ENCODE measurements around the gene MFSD6L. TPM values are rescaled to one million over a fixed set of nuclear protein-coding genes. Genes with fewer than 3 reads are reported as not detected.

MFSD6L gene
- total and polyA plus RNA-seq, 7 donors: not detected

GRCh38 chr17:8801135-8801840, 2.1 kb upstream of the MFSD6L start:
- intact Hi-C loops (cut with DNase I): no loop called here
- H3K4me3 ChIP-seq: no peak overlapping the region
- 82 to 88% (median 85%) methylated on average over 6 of the region's 6 CpGs for WGBS, 3 donors
- H3K27ac ChIP-seq: no peak overlapping the region
- H3K9me3 ChIP-seq: no peaks in the 10 kb centered on the region
- ATAC-seq (no peak), DNase-seq (no peak)
- H3K36me3 ChIP-seq (ENCODE audit: insufficient read depth in 1 of 2, low read depth in 1 of 2): no peaks in the 10 kb centered on the region
- TF ChIP-seq, protein P1, sequence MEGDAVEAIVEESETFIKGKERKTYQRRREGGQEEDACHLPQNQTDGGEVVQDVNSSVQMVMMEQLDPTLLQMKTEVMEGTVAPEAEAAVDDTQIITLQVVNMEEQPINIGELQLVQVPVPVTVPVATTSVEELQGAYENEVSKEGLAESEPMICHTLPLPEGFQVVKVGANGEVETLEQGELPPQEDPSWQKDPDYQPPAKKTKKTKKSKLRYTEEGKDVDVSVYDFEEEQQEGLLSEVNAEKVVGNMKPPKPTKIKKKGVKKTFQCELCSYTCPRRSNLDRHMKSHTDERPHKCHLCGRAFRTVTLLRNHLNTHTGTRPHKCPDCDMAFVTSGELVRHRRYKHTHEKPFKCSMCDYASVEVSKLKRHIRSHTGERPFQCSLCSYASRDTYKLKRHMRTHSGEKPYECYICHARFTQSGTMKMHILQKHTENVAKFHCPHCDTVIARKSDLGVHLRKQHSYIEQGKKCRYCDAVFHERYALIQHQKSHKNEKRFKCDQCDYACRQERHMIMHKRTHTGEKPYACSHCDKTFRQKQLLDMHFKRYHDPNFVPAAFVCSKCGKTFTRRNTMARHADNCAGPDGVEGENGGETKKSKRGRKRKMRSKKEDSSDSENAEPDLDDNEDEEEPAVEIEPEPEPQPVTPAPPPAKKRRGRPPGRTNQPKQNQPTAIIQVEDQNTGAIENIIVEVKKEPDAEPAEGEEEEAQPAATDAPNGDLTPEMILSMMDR (IDR thresholded peaks at IDR 0.05): no peak
- H3K4me1 ChIP-seq: no peaks in the 10 kb centered on the region
- peaks cover 0 to 27% (median 3%) of the 10 kb centered on the region in 3 donors for H3K27me3 ChIP-seq (ENCODE audit: insufficient read depth in 3 of 3, low read length in 2 of 3)

DNA sequence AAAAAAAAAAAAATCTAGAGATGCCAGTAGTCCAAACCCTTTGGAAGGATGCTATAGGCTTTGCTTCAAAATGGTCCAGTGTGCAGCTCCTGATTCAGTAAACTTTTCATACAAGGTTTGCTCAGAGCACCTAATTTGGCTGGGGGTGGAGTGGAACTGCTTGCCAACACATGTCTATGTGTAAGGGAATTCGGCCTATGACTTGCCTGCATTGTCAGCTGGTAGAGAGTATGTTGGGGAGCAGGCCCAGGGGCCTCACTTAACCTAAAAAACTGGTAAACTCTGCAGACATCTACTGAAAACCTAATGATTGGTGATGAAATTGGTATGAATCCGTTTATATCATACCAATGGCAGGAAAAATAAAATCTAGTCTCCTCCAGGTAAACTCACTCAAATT, 1.5 kb upstream of the MFSD6L start:
- ATAC-seq (no peak), DNase-seq (no peak)
- no peaks in the 10 kb centered on the region for H3K36me3 ChIP-seq (ENCODE audit: insufficient read depth in 1 of 2, low read depth in 1 of 2)
- TF ChIP-seq, protein P1 (IDR thresholded peaks at IDR 0.05): no peak
- H3K4me1 ChIP-seq: no peaks in the 10 kb centered on the region
- H3K9me3 ChIP-seq: no peaks in the 10 kb centered on the region
- 58 to 84% (median 79%) methylated on average over 2 of the region's 2 CpGs for WGBS, 3 donors
- intact Hi-C loops (cut with DNase I): no loop called here
- peaks cover 0 to 27% (median 3%) of the 10 kb centered on the region in 3 donors for H3K27me3 ChIP-seq (ENCODE audit: insufficient read depth in 3 of 3, low read length in 2 of 3)
- H3K27ac ChIP-seq: no peak overlapping the region
- no peak overlapping the region for H3K4me3 ChIP-seq

DNA sequence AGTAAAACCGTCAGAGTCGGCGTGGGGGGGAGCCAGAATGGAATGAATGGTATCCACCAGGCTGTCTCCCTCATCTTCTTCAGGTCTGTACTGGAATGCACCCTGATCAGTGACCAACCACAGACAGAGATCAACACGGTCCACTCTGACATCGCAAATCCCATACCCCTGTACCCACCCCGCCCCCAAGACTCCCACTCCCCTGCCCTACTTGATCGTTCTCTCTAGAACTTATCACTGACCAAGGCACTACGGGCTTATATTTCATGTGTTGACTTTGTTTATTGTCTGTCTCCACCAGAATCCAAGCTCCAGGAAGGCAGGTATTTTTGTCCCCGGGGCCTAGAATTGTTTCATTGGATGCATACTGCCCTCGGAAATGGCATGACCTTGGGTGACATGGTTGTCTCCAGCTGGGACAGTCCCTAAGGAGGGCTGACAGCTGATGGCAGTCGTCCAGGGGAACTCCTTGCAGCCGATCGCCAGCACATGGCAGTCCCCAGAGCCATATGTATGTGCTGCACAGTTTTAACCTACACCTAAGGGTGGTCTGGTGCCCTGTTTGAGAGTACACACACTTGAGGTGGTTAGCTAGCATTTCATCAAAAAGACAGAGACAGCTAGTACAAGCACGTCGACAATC, 526 bp upstream of the MFSD6L start:
- Histone ChIP-seq H3K27me3 (ENCODE audit: insufficient read depth in 3 of 3, low read length in 2 of 3) (peaks cover 0 to 27% (median 3%) of the 10 kb centered on the region in 3 donors), H3K9me3 (no peaks in the 10 kb centered on the region), H3K27ac (no peak overlapping the region), H3K4me3 (no peak overlapping the region), H3K36me3 (ENCODE audit: insufficient read depth in 1 of 2, low read depth in 1 of 2) (no peaks in the 10 kb centered on the region), H3K4me1 (no peaks in the 10 kb centered on the region)
- intact Hi-C loops (cut with DNase I): loop anchor here in 1 of 2 donors (10.0 kb wide), 1 partner anchor 95 kb away; no protein-coding TSS in a partner anchor
- ATAC-seq (no peak), DNase-seq (no peak)
- TF ChIP-seq, protein P1 (IDR thresholded peaks at IDR 0.05): no peak
- 42 to 47% (median 43%) methylated on average over 14 to 15 of the region's 15 CpGs for WGBS, 3 donors

DNA sequence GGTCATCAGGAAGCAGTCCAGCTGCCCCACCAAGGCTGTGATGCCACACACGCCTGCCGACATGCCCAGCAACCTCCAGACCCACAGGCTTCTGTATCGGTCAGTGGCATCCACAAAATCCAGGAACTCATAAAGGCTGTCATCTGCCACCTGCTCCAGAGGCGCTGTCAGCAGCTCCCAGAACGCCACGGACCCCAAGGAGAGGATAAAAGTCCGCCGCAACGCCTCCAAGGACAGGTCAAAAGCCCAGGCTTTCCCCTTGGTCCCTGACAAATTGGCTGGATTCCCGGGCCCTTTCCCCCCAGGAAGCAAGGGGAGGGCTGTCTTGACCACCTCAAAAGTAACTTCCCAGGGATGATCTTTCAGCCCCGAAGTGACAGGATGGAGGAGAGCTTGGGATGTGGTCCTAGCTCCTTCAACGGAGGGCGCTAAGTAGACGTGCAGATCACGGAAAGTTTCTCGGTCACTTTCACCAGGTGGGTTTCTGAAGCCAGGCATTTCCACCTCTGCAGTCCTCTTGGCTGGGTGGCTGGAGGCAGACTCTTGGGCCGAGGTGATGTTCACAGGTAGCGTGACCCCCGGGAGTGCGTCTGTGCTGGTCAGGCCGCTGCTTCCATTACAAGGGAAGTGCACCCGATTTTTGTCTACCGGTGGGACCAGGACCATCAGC, 854 bp downstream of the MFSD6L start:
- no peak overlapping the region for H3K27ac ChIP-seq
- TF ChIP-seq, protein P1 (IDR thresholded peaks at IDR 0.05): no peak
- no peaks in the 10 kb centered on the region for H3K9me3 ChIP-seq
- peaks cover 0 to 27% (median 3%) of the 10 kb centered on the region in 3 donors for H3K27me3 ChIP-seq (ENCODE audit: insufficient read depth in 3 of 3, low read length in 2 of 3)
- no peaks in the 10 kb centered on the region for H3K4me1 ChIP-seq
- no peak overlapping the region for H3K4me3 ChIP-seq
- 52 to 58% (median 56%) methylated on average over 23 of the region's 23 CpGs for WGBS, 3 donors
- ATAC-seq (no peak), DNase-seq (no peak)
- no peaks in the 10 kb centered on the region for H3K36me3 ChIP-seq (ENCODE audit: insufficient read depth in 1 of 2, low read depth in 1 of 2)
- intact Hi-C loops (cut with DNase I): loop anchor here in 1 of 2 donors (10.0 kb wide), 1 partner anchor 96 kb away; no protein-coding TSS in a partner anchor
